Muscle layer of duodenum (tissue), 2 donors: Measurements from ENCODE around the gene TMEM222.
"Not testable (repeated sequence)": the region's sequence is repeated elsewhere in the genome, so short reads cannot be mapped to it uniquely, and the experiment has no call there.

Source experiments
- H3K27ac ChIP-seq: one replicate; pipeline ENCODE4 v1.7.0; 2013; ENCODE audit warnings: mild to moderate bottlenecking, low read length
- H3K27me3 ChIP-seq: one replicate; pipeline ENCODE4 v1.7.0; 2013; ENCODE audit warnings: low read depth, mild to moderate bottlenecking, control low read depth, low read length
- H3K36me3 ChIP-seq, 2 donors: one replicate each; pipeline ENCODE4 v1.7.0; 2013; ENCODE audit warnings: low read length in 2 of 2, control low read depth in 1 of 2, mild to moderate bottlenecking in 1 of 2; ENCODE audit not compliant: insufficient read depth in 2 of 2, control insufficient read depth in 1 of 2
- H3K4me1 ChIP-seq, 2 donors: one replicate each; pipeline ENCODE4 v1.7.0; 2013; ENCODE audit warnings: low read length in 2 of 2, mild to moderate bottlenecking in 2 of 2, control low read depth in 1 of 2, moderate library complexity in 1 of 2; ENCODE audit not compliant: insufficient read depth in 2 of 2, control insufficient read depth in 1 of 2
- H3K4me3 ChIP-seq, 2 donors: one replicate each; pipeline ENCODE4 v1.7.0; 2013; ENCODE audit warnings: low read length in 2 of 2, low read depth in 1 of 2, mild to moderate bottlenecking in 1 of 2
- H3K9me3 ChIP-seq, 2 donors: one replicate each; pipeline ENCODE4 v1.7.0; 2013; ENCODE audit warnings: low read length in 2 of 2, control low read depth in 1 of 2, mild to moderate bottlenecking in 1 of 2; ENCODE audit not compliant: control insufficient read depth in 1 of 2
- donor health status: healthy.

The TMEM222 gene

DNA sequence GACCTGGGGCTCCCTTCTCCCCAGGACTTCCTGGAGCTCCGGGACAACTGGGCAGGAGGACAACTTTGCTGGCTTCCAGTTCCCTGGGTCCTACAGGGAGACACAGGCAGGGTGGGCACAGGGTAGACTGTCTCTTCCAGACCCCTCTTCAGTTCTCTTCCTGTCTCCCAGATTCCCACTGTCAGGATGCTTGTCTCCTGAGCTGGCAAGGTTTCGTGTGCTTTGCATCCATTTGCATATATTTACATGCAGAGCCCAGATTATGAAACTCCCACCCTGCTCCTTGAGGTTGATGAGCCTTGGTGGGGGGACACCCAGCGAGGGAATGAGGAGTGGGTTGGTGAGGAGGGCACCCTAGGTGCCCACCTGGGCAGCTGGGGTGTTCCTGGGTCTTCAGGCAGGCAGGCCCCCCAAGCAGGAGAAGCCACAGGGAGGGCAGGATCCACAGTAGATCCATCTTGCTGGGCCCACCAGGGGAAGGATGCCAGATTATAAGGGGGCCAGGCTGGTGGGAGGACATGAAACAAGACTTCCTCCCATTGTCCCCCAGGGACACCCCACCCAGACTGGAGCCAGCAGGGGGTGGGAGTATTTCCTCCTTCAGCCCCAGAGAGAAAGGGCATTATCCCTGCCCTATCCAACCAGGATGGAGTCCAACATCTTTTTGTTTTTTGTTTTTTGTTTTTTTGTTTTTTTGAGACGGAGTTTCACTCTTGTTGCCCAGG, 52.6 kb downstream of the TMEM222 start, which contains the start of gene FCN3:
TSS of gene FCN3 (minus strand) at position 463 of the 725 bp plus-strand sequence. CDS start at position 457, 6 bp downstream.
- no peak within 1 kb of the TSS for H3K4me3 ChIP-seq
- no peak within 1 kb of the TSS for H3K27ac ChIP-seq
- H3K36me3 ChIP-seq: no peaks in the 10 kb centered on the region
- H3K4me1 ChIP-seq: no peaks in the 10 kb centered on the region
- no peaks in the 10 kb centered on the region for H3K9me3 ChIP-seq
- H3K27me3 ChIP-seq: no peaks in the 10 kb centered on the region

- Histone ChIP-seq H3K27me3 (no peaks in the 10 kb centered on the region), H3K36me3 (no peaks in the 10 kb centered on the region), H3K27ac (no peak overlapping the region), H3K4me1 (no peaks in the 10 kb centered on the region), H3K9me3 (no peaks in the 10 kb centered on the region), H3K4me3 (no peak overlapping the region)
Measured at GRCh38 chr1:27377760-27378495, 56.0 kb downstream of the TMEM222 start.

DNA sequence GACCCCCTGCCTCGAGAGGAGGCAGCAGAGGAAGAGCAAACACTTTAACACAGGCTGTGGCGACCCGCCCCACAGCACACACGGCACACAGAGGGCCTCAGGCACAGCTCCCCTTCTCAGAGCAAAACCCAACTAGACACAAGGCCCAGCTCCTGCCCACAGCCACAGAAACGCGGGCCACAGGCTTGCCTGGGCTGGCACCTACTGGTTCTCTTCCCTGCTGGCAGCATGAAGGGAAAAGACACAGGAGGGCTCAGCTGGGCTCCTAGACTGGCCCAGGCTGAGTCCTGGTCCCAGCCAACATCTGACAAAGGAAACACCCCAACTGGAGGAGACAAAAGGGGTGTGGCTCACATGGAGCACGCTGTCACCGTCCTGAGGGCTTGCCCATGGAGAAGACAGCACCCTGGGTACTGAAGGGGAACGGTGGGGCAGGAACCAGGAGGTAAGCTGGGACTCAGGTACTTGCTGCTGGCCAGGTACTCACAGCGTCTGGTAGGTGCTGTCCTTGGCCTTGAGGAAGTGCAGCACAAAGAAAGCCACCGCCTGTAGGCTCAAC, 57.7 kb downstream of the TMEM222 start:
- no peaks in the 10 kb centered on the region for H3K27me3 ChIP-seq
- H3K9me3 ChIP-seq: no peaks in the 10 kb centered on the region
- no peaks in the 10 kb centered on the region for H3K4me1 ChIP-seq
- H3K27ac ChIP-seq: no peak overlapping the region
- no peaks in the 10 kb centered on the region for H3K36me3 ChIP-seq
- no peak overlapping the region for H3K4me3 ChIP-seq

- no peak overlapping the region for H3K4me3 ChIP-seq
- no peaks in the 10 kb centered on the region for H3K36me3 ChIP-seq
- no peaks in the 10 kb centered on the region for H3K9me3 ChIP-seq
- no peak overlapping the region for H3K27ac ChIP-seq
- H3K27me3 ChIP-seq: no peaks in the 10 kb centered on the region
- H3K4me1 ChIP-seq: no peaks in the 10 kb centered on the region
Measured at GRCh38 chr1:27380224-27380623, 58.3 kb downstream of the TMEM222 start.

GRCh38 chr1:27380766-27381733, 59.1 kb downstream of the TMEM222 start:
- H3K9me3 ChIP-seq: no peaks in the 10 kb centered on the region
- no peak overlapping the region for H3K27ac ChIP-seq
- no peaks in the 10 kb centered on the region for H3K4me1 ChIP-seq
- H3K4me3 ChIP-seq: no peak overlapping the region
- H3K27me3 ChIP-seq: no peaks in the 10 kb centered on the region
- H3K36me3 ChIP-seq: no peaks in the 10 kb centered on the region

GRCh38 chr1:27381969-27382762, 60.2 kb downstream of the TMEM222 start:
- no peaks in the 10 kb centered on the region for H3K9me3 ChIP-seq
- H3K4me1 ChIP-seq: no peaks in the 10 kb centered on the region
- no peak overlapping the region for H3K27ac ChIP-seq

GRCh38 chr1:27383039-27383605, 61.2 kb downstream of the TMEM222 start, which contains the start of gene CD164L2:
Gene CD164L2, minus strand, starts transcription at chr1:27383333. Its CDS starts 94 bp downstream, at chr1:27383239.
- no peaks in the 10 kb centered on the region for H3K9me3 ChIP-seq
- no peak within 1 kb of the TSS for H3K4me3 ChIP-seq
- H3K36me3 ChIP-seq: no peaks in the 10 kb centered on the region
- H3K27ac ChIP-seq: no peak within 1 kb of the TSS
- H3K27me3 ChIP-seq: no peaks in the 10 kb centered on the region
- no peaks in the 10 kb centered on the region for H3K4me1 ChIP-seq

More at GRCh38 chr1:27381969-27382762, 60.2 kb downstream of the TMEM222 start:
- Histone ChIP-seq H3K36me3 (no peaks in the 10 kb centered on the region), H3K27me3 (no peaks in the 10 kb centered on the region), H3K4me3 (no peak overlapping the region)

DNA sequence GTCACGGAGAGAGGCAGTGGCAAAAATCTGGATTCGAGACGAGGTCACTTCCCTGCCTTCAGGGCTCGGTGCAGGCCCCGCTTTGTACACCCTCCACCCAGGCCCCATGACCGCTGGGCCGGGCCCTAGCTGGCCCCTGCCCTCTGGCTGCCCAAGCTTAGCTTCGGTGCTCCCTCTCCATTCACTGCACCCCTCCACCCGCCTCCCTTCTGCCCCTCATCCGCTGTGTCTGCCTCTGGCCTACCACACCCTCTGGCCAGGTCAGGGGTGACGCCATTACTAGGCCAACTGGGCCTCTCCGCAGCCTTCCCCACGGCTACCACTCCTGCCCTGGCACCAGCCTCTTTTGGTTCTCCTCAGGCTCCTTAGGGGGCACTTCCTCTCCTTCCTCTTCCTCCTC, 61.7 kb downstream of the TMEM222 start:
- Histone ChIP-seq H3K27me3 (no peaks in the 10 kb centered on the region), H3K4me1 (no peaks in the 10 kb centered on the region), H3K4me3 (no peak overlapping the region), H3K27ac (no peak overlapping the region), H3K9me3 (no peaks in the 10 kb centered on the region), H3K36me3 (no peaks in the 10 kb centered on the region)

- not testable (repeated sequence) for H3K9me3 ChIP-seq
Measured at GRCh38 chr1:27384797-27385196, 62.8 kb downstream of the TMEM222 start.

More at GRCh38 chr1:27384797-27385196, 62.8 kb downstream of the TMEM222 start:
- not testable (repeated sequence) for H3K36me3 ChIP-seq, H3K27me3 ChIP-seq, H3K4me3 ChIP-seq, H3K27ac ChIP-seq, H3K4me1 ChIP-seq
